Measurements from ENCODE around the gene OR6C74.

DNA sequence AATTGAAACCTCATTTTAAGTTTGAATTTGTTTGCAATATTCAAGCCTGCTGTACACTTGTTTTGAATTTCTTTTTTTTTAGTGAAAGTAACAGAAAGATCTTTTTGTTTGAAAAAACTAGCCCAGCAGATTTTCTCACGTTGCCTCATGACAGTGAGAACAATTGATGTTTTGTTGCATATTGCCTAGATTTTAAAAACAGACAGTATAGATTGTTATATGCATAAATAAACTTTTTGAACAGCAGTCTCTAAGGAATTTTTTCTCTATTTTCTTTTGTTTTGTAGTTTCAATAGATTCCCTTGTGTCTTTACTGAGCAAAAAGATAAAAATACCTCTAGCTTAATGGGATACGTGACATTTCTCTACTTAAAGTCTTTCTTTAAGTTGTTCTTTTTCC, 36.6 kb downstream of the OR6C74 start:
- TF ChIP-seq, protein P1, sequence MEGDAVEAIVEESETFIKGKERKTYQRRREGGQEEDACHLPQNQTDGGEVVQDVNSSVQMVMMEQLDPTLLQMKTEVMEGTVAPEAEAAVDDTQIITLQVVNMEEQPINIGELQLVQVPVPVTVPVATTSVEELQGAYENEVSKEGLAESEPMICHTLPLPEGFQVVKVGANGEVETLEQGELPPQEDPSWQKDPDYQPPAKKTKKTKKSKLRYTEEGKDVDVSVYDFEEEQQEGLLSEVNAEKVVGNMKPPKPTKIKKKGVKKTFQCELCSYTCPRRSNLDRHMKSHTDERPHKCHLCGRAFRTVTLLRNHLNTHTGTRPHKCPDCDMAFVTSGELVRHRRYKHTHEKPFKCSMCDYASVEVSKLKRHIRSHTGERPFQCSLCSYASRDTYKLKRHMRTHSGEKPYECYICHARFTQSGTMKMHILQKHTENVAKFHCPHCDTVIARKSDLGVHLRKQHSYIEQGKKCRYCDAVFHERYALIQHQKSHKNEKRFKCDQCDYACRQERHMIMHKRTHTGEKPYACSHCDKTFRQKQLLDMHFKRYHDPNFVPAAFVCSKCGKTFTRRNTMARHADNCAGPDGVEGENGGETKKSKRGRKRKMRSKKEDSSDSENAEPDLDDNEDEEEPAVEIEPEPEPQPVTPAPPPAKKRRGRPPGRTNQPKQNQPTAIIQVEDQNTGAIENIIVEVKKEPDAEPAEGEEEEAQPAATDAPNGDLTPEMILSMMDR (conservative IDR thresholded peaks at IDR 0.05 in 1 of 2, IDR thresholded peaks at IDR 0.05 in 1 of 2; ENCODE audit: low read depth in 1 of 2, low read length in 2 of 2), result no peak
- no peak for TF ChIP-seq EZH2 (IDR thresholded peaks at IDR 0.05; ENCODE audit: low read length, missing control alignments)
